ENCODE data around the gene DENND6B. TPM values are rescaled to one million over a fixed set of nuclear protein-coding genes. Genes with fewer than 3 reads are reported as not detected.

The DENND6B gene
- total and polyA plus RNA-seq, 2 of the 13 experiments (the other 11 are each of a cell fraction or from before 2014, with no cell fraction given) = 0.95 to 3.8 TPM

- TF ChIP-seq ZFP82 (CRISPR knock-in tag; IDR thresholded peaks at IDR 0.05; ENCODE audit: borderline replicate concordance) = peak; percentile 70; the same call in 1 of the 2 replicates
- TF ChIP-seq E2F5 (CRISPR knock-in tag; conservative IDR thresholded peaks at IDR 0.05) = no peak
- peak; percentile 78 for TF ChIP-seq HDAC1 (CRISPR knock-in tag; IDR thresholded peaks at IDR 0.05)
- no peak for TF ChIP-seq SP5 (CRISPR knock-in tag; IDR thresholded peaks at IDR 0.05; ENCODE audit: borderline replicate concordance, low read depth)
- TF ChIP-seq RARG (CRISPR knock-in tag; IDR thresholded peaks at IDR 0.05; ENCODE audit: low read depth) = no peak
- TF ChIP-seq ZNF33B (CRISPR knock-in tag; IDR thresholded peaks at IDR 0.05) = peak; percentile 66; the same call in 1 of the 2 replicates
- TF ChIP-seq FOXA1 (IDR thresholded peaks at IDR 0.05) = no peak
- TF ChIP-seq FOXA1 (CRISPR knock-in tag; IDR thresholded peaks at IDR 0.05) = no peak
- no peak for TF ChIP-seq ZFP36L2 (CRISPR knock-in tag; IDR thresholded peaks at IDR 0.05)
- 0 out of 2 replicates have a peak, but pooled peaks have one; percentile 45 for TF ChIP-seq ZNF549 (CRISPR knock-in tag; IDR thresholded peaks at IDR 0.05)
- no peak for TF ChIP-seq MIER2 (CRISPR knock-in tag; IDR thresholded peaks at IDR 0.05)
- TF ChIP-seq ZBED4 (CRISPR knock-in tag; IDR thresholded peaks at IDR 0.05; ENCODE audit: borderline replicate concordance) = peak; percentile 43; the same call in 1 of the 2 replicates
- no peak for TF ChIP-seq ZC3H4 (CRISPR knock-in tag; IDR thresholded peaks at IDR 0.05; ENCODE audit: borderline replicate concordance)
- TF ChIP-seq ZNF691 (CRISPR knock-in tag; IDR thresholded peaks at IDR 0.05; ENCODE audit: borderline replicate concordance, low read depth) = no peak
- TF ChIP-seq ZNF614 (CRISPR knock-in tag; IDR thresholded peaks at IDR 0.05; ENCODE audit: borderline replicate concordance) = peak; percentile 35; the same call in 1 of the 2 replicates
- TF ChIP-seq ZNF580 (CRISPR knock-in tag; IDR thresholded peaks at IDR 0.05; ENCODE audit: borderline replicate concordance, low read depth) = no peak
- TF ChIP-seq SIX4 (CRISPR knock-in tag; IDR thresholded peaks at IDR 0.05) = no peak
- TF ChIP-seq ZNF317 (CRISPR knock-in tag; IDR thresholded peaks at IDR 0.05) = no peak
- no peak; the same call in 1 of the 2 replicates for TF ChIP-seq TFDP2 (CRISPR knock-in tag; IDR thresholded peaks at IDR 0.05)
- TF ChIP-seq ZKSCAN1 (IDR thresholded peaks at IDR 0.05; ENCODE audit: low read length) = no peak
- no peak for TF ChIP-seq ZNF616 (CRISPR knock-in tag; IDR thresholded peaks at IDR 0.05; ENCODE audit: low read depth)
- peak; percentile 66 for TF ChIP-seq ZNF556 (CRISPR knock-in tag; IDR thresholded peaks at IDR 0.05; ENCODE audit: borderline replicate concordance)
- TF ChIP-seq STAT5B (CRISPR knock-in tag; IDR thresholded peaks at IDR 0.05) = 0 out of 2 replicates have a peak, but pooled peaks have one; percentile 30
- TF ChIP-seq TBL1XR1 (IDR thresholded peaks at IDR 0.05; ENCODE audit: borderline replicate concordance, low read length, partially characterized antibody) = no peak
These were observed at the start of gene DENND6B (continued) for GRCh38 chr22:50326956-50327710.

Measured in HepG2 (cell line).